Measurements from ENCODE around the gene SLC66A3. TPM values are rescaled to one million over a fixed set of nuclear protein-coding genes. Genes with fewer than 3 reads are reported as not detected.

SLC66A3 gene
- polyA plus RNA-seq, 1 donor from 2014 or later = 7.0 TPM

DNA sequence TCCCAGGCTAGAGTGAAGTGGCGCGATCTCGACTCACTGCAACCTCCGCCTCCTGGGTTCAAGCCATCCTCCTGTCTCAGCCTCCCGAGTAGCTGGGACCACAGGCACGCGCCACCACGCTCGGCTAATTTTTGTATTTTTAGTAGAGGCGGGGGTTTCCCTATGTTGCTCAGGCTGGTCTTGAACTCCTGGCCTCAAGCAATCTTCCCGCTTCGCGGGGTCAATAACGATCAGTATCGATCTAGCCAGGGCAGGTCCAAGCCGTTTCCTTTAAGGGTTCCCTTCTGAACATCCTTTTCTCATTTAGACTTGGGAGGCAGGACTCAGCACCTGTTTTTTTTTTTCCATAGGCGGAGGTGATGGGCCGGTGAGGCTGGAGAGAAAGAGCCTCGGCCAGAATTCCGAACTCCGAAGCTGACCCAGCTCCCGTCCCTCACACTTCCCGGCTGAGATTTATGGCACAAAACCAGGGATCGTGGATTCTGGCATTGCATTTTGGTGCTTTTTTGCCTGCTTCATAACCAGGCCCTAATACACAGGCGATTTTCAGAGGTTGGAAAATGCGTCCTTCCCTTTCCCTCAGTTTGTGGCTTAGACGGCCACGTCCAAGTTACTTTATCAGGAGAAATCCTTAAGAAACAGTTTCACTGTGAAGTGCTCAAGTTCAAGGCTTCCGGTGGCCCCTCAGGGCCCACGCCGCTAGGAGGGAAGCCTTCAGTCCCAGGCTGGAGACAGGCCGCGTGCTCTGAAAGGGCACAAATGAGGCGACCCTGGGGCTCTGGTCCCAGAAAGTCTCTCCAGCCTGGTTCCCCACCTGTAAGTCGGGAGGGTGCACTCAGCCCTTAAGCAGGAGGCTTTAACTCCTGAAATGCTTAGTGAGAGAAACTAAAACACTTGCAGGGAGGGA, 998 bp upstream of the SLC66A3 start:
- Histone ChIP-seq H4K20me1 (ENCODE audit: insufficient read depth) (no peaks in the 10 kb centered on the region), H3F3A (ENCODE audit: insufficient read depth, low read length, poor library complexity, severe bottlenecking) (peaks cover 6% of the 10 kb centered on the region), H3K4me3 (ENCODE audit: low read length) (peak overlapping the region; percentile 56), H3K9ac (ENCODE audit: low read length) (no peak overlapping the region), H3K9me2 (ENCODE audit: insufficient read depth, low read length) (no peaks in the 10 kb centered on the region), H3K79me2 (replicated peaks; ENCODE audit: insufficient read depth, low read length) (no peaks in the 10 kb centered on the region), H3K36me3 (ENCODE audit: insufficient read depth, low read length) (no peaks in the 10 kb centered on the region), H2AFZ (ENCODE audit: low read depth, low read length) (no peak overlapping the region), H3K9me3 (ENCODE audit: low read length) (no peaks in the 10 kb centered on the region), H3K27me3 (ENCODE audit: insufficient read depth, low read depth, low read length) (peaks cover 7% of the 10 kb centered on the region), H3K4me2 (ENCODE audit: low read length) (no peak overlapping the region), H3K27ac (ENCODE audit: low read length) (no peak overlapping the region)
- TF ChIP-seq EZH2 (IDR thresholded peaks at IDR 0.05; ENCODE audit: borderline replicate concordance, insufficient read depth, low read length, poor library complexity, severe bottlenecking) (no peak), EP300 (conservative IDR thresholded peaks at IDR 0.05; ENCODE audit: poor library complexity, severe bottlenecking) (no peak), RAD21 (conservative IDR thresholded peaks at IDR 0.05) (no peak), POLR2AphosphoS5 (IDR thresholded peaks at IDR 0.05) (no peak), TAF1 (IDR thresholded peaks at IDR 0.05; ENCODE audit: low read depth) (no peak)
- TF ChIP-seq, protein P1, sequence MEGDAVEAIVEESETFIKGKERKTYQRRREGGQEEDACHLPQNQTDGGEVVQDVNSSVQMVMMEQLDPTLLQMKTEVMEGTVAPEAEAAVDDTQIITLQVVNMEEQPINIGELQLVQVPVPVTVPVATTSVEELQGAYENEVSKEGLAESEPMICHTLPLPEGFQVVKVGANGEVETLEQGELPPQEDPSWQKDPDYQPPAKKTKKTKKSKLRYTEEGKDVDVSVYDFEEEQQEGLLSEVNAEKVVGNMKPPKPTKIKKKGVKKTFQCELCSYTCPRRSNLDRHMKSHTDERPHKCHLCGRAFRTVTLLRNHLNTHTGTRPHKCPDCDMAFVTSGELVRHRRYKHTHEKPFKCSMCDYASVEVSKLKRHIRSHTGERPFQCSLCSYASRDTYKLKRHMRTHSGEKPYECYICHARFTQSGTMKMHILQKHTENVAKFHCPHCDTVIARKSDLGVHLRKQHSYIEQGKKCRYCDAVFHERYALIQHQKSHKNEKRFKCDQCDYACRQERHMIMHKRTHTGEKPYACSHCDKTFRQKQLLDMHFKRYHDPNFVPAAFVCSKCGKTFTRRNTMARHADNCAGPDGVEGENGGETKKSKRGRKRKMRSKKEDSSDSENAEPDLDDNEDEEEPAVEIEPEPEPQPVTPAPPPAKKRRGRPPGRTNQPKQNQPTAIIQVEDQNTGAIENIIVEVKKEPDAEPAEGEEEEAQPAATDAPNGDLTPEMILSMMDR (IDR thresholded peaks at IDR 0.05; ENCODE audit: poor library complexity, severe bottlenecking) = no peak

DNA sequence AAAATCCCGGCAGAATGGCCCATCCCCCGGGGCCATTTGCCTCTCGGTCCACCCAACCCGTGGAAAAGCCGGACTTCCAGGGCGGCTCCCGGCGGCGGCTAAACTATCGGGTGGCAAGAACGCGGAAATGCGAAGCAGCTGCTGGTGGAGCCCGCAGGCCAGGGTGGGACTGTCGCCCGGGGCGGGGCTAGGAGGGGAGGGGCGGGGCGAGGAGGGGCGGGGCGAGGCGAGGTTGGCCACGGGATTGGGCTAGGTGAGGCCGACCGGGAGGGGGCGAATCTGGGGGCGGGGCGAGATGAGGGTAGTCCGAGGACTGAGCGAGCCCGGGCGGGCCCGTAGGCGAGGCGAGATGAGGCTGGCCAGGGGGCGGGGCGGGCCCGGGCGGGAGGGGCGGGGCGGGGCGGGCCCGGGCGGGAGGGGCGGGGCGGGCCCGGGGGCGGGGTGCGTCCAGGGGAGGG, 315 bp upstream of the SLC66A3 start:
- Histone ChIP-seq H3K27me3 (ENCODE audit: insufficient read depth, low read depth, low read length) (peaks cover 7% of the 10 kb centered on the region), H3K27ac (ENCODE audit: low read length) (no peak overlapping the region), H4K20me1 (ENCODE audit: insufficient read depth) (no peaks in the 10 kb centered on the region), H2AFZ (ENCODE audit: low read depth, low read length) (no peak overlapping the region), H3K36me3 (ENCODE audit: insufficient read depth, low read length) (no peaks in the 10 kb centered on the region), H3K9me2 (ENCODE audit: insufficient read depth, low read length) (no peaks in the 10 kb centered on the region), H3K9me3 (ENCODE audit: low read length) (no peaks in the 10 kb centered on the region), H3K4me3 (ENCODE audit: low read length) (peak overlapping the region; percentile 91), H3F3A (ENCODE audit: insufficient read depth, low read length, poor library complexity, severe bottlenecking) (peaks cover 6% of the 10 kb centered on the region), H3K9ac (ENCODE audit: low read length) (no peak overlapping the region), H3K4me2 (ENCODE audit: low read length) (no peak overlapping the region), H3K79me2 (replicated peaks; ENCODE audit: insufficient read depth, low read length) (no peaks in the 10 kb centered on the region)
- TF ChIP-seq RAD21 (conservative IDR thresholded peaks at IDR 0.05) (no peak), POLR2AphosphoS5 (IDR thresholded peaks at IDR 0.05) (no peak), EZH2 (IDR thresholded peaks at IDR 0.05; ENCODE audit: borderline replicate concordance, insufficient read depth, low read length, poor library complexity, severe bottlenecking) (no peak)
- TF ChIP-seq, protein P2, sequence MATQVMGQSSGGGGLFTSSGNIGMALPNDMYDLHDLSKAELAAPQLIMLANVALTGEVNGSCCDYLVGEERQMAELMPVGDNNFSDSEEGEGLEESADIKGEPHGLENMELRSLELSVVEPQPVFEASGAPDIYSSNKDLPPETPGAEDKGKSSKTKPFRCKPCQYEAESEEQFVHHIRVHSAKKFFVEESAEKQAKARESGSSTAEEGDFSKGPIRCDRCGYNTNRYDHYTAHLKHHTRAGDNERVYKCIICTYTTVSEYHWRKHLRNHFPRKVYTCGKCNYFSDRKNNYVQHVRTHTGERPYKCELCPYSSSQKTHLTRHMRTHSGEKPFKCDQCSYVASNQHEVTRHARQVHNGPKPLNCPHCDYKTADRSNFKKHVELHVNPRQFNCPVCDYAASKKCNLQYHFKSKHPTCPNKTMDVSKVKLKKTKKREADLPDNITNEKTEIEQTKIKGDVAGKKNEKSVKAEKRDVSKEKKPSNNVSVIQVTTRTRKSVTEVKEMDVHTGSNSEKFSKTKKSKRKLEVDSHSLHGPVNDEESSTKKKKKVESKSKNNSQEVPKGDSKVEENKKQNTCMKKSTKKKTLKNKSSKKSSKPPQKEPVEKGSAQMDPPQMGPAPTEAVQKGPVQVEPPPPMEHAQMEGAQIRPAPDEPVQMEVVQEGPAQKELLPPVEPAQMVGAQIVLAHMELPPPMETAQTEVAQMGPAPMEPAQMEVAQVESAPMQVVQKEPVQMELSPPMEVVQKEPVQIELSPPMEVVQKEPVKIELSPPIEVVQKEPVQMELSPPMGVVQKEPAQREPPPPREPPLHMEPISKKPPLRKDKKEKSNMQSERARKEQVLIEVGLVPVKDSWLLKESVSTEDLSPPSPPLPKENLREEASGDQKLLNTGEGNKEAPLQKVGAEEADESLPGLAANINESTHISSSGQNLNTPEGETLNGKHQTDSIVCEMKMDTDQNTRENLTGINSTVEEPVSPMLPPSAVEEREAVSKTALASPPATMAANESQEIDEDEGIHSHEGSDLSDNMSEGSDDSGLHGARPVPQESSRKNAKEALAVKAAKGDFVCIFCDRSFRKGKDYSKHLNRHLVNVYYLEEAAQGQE (IDR thresholded peaks at IDR 0.05; ENCODE audit: borderline replicate concordance) = no peak

Data from neural cell (in vitro differentiated cells).